HG03135 (cell line): ENCODE results near the gene PLXNA3.
"Not testable (repeated sequence)": the region's sequence is repeated elsewhere in the genome, so short reads cannot be mapped to it uniquely, and the experiment has no call there.

ENCODE experiments used
- ATAC-seq: cut with Tn5 transposase; IDR thresholded peaks from one replicate; pipeline ENCODE4 v1.9.1; 2021; ENCODE audit warnings: mild to moderate bottlenecking, moderate library complexity; ENCODE audit not compliant: unreplicated experiment

The PLXNA3 gene

GRCh38 chrX:154495472-154495922 lies 37.4 kb downstream of the PLXNA3 start:
- ATAC-seq = no peak

- ATAC-seq = not testable (repeated sequence)
Measured at GRCh38 chrX:154496591-154497137, 38.6 kb downstream of the PLXNA3 start.

DNA sequence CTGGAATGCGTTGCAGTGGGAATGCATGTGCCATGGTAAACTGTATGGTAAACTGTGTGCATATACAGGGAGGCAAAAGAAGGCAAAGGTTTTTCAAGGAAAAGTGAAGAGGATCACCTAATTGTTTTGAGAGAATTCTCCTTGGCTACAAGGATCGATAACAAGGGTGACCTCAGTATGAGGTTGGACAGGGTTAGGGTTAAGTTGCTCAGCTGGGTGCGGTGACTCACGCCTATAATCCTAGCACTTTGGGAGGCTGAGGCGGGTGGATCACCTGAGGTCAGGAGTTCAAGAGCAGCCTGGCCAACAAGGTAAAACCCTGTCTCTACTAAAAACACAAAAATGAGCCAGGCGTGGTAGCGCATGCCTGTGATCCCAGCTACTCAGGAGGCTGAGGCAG lies 43.3 kb downstream of the PLXNA3 start:
- not testable (repeated sequence) for ATAC-seq

GRCh38 chrX:154502098-154502497 lies 44.0 kb downstream of the PLXNA3 start:
- no peak for ATAC-seq

DNA sequence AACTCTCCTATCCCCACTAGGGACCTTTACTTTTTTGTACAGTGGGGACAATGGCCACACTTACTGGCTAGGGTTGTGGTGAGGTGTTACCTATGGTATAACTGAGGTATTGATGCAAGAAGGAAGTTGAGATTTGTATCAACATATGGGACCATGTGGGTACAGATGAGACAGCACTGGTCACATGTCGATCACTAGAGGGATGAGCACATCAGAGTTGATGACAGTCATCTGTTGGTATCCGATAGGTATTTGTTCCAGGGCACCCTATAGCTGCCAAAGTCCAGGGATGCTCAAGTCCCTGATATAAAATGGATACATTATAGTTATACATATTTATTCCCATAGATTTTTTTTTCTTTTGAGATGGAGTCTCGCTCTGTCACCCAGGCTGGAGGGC lies 44.9 kb downstream of the PLXNA3 start:
- ATAC-seq = no peak

GRCh38 chrX:154505734-154506133 lies 47.7 kb downstream of the PLXNA3 start:
- no peak for ATAC-seq

DNA sequence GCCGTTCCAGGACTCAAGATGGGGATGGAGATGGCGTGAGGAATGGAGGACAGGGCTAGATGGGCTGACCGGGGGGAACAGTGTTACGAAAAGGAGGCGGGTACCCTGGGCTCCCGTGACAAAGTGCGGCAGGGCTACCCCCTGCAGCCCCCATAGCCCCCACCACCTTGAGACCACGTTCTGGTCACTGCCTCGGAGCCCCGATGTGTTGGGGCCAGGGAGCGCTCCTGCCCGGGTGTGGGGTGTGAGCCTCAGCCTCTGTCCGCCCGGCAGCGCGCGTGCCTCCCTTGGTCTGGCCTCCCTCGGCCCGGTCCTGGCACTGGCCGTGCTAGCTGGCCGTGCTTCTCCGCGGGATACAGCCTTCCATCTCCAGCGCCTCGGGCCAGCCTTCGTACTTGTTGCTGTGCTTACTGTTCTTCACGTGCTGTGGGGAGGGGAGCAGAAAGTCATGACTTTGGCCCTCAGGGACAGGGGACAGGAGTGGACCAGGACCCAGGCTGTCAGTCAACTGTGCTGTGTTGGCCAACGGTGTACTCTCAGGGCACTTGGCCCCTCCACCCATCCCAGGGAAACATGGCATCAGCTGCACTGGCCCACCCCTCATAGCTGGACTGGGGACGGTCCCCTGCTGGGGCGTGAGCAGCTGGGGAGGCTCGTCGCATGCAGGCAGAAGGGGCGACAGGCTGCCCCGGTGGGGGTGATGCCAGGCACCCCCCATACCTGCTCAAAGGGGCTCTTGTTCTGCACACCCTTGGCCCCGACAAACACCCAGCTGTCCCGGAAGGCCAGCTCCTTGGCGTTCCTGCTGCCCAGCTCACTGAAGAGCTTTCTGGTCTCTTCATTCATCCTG lies 48.6 kb downstream of the PLXNA3 start:
- ATAC-seq = no peak

DNA sequence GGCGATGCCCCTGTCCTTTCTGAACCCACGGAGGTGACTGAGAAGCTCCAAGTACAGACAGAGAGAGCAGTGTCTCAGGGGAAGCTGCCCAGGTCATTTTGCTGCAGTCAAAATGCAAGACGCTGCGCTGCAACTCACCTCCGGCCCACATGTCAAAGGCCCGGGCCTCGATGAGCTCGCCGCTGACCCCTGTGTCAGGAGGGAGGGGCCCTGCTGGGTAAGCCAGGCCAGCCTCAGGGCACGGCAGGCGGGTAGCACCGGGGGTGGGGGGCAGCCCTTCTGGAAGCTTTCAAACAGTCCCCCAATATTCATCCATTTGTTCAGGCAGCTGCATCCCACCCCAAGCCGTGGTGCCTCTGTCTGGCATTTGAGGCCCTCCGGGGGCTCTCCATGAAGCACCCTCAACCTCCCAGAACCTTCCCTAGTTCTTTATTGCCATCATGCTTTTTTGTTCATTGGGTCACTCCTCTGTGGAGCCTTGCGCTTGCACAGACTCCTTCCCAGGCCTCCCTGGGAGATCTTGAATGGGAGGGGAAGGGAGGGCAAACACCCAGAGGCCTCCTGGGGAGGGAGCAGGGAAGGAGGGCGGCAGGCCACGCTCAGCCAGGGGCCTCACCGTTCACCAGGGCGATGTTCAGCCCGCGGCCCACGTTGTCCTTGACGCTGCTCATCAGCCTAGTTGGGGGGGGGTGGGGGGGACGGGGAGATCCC lies 49.7 kb downstream of the PLXNA3 start:
- ATAC-seq = no peak

GRCh38 chrX:154508384-154508745 lies 50.3 kb downstream of the PLXNA3 start:
- no peak for ATAC-seq

GRCh38 chrX:154509455-154509854 lies 51.4 kb downstream of the PLXNA3 start:
- ATAC-seq = no peak

DNA sequence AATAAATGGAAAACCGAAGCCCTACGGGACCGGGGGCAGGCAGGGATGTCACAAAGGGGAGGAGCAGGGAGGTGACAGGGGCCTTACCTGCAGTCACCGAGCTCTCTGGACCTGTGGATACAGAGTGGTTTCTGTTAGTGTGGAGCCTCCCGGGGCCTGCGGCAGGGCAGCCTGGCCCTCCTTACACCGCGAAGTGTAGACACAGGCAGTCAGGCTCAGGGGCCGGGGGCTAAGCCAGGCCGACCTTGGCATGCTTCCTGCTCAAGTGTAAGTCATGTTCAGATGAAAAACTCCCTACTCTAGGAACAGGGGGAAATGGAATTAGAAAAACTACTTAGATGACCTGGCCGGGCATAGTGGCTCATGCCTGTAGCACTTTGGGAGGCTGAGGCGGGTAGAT lies 53.7 kb downstream of the PLXNA3 start:
- ATAC-seq = no peak

DNA sequence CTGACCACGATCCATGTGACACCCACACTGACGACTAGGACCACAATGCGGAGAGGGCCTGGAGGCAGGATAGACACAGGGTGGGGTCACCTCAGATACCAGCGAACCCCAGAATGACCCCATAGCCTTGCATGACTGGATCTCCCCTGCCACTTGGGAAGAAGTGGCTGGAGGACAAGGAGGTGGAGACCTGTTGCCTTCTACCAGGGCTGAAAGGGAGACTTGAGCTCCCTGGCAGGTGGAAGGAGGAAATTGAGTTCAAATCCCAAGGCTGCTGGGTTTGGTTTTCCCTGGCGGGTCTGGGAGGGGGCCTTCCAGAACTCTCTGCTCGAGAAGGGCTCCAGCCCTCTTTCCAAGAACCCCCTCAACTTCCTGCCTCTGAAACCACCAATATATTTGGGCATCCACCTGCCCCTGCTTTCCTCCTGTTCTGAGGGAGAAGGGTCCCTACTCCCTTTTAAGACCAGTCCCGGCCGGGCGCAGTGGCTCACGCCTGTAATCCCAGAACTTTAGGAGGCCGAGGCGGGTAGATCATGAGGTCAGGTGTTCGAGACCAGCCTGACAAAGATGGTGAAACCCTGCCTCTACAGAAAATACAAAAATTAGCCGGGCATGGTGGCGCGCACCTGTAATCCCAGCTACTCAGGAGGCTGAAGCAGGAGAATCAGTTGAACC lies 54.9 kb downstream of the PLXNA3 start:
- no peak for ATAC-seq

DNA sequence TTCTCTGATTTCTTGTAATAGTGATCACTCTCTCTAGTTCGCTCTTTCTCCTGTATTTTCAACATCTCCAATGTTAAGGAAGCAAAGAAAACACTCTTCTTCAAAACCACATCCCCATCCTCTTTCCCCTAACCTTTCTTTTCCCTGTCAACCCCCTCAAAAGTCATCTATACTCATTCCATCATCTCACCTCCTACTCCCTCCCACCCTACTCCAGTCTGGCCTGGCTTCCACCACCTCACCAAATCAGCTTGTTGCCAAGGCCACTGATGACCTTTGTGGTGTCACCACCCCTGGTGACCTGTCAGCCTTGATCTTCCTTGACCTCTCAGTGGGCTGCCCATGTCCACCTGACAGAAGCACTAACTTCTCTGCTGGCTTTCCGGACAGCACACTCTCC lies 55.6 kb downstream of the PLXNA3 start:
- no peak for ATAC-seq

DNA sequence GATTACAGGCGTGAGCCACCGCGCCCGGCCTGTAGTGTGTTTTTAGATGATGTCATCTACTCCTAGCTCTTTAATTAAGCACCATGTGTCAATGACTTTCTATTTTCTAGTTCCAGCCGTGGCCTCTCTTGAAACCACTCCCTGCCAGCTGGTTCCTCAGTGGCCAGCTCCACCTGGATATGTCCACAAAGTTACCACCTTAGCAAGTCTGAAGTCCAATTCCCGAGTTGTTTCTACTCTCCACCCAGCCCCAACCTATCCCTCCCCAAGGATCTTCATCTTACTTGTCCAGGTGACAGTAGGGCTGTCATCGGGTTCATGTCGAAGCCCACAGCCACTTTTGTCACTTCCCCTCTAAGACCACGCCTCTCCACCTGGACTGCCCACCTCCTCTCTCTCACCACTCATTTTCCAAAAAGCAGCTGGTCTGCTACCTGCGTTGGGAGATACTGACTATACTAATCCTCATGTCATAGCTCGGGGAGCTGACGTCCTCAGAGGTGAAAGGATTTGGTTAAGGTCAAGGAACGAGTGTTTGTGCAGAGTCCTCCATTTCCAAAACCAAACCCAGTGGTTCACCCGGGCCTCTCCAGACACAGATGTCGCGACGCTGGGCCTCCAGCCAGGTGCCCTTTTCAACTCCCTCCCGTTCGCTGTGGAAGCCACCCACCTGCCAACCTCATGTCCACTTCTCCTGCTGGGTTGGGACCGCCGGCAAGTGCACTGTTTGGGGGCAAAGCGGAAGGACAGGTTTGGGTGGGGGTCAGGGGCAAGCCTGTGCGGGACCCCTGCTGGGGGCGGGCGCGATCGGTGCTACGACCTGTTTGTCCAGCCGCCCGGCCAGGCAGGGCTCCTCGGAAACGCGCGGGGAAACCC lies 57.2 kb downstream of the PLXNA3 start:
- ATAC-seq = peak; percentile 5

GRCh38 chrX:154515966-154516655 lies 58.0 kb downstream of the PLXNA3 start, which contains the start of gene FAM3A:
Gene FAM3A (minus strand): TSS chrX:154516232. CDS start chrX:154515772, 460 bp downstream.
- peak; percentile 82 for ATAC-seq

DNA sequence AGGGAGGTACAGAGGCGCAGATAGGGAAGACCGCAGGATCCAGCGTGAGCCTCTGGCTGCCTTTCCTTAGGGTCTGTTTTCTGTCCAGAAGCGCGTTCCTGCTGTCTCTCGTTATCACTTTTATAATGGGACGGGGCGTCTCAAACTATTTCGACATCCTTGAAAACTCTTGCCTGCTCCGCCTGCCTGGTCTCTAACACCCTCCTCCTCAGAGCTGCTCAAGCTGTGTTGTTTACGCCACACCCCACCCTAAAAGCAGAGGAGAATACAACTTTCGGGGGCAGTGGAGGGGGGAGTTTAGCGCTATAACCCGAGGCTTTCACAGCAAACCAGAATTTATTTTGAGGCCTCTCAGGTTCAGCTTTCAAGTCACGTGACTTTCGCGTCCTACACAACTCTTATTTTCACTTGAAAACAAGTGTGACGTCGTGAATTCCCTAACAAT lies 58.6 kb downstream of the PLXNA3 start:
- ATAC-seq = no peak

- no peak for ATAC-seq
Measured at GRCh38 chrX:154517101-154517781, 59.2 kb downstream of the PLXNA3 start.

- no peak for ATAC-seq
Measured at GRCh38 chrX:154519389-154519788, 61.3 kb downstream of the PLXNA3 start.
